ENCODE measurements around the gene HES1.

The HES1 gene

GRCh38 chr3:194163697-194164096 lies 27.7 kb downstream of the HES1 start:
- peak overlapping the region in 2 of 3 experiments; percentile 1 to 28 for H3K4me3 Mint-ChIP-seq
- H3K4me1 Mint-ChIP-seq = peaks cover 65% of the 10 kb centered on the region
- H3K36me3 Mint-ChIP-seq (ENCODE audit: low read depth) = no peaks in the 10 kb centered on the region
- H3K27me3 Mint-ChIP-seq (ENCODE audit: low read depth) = peaks cover 28% of the 10 kb centered on the region
- no peaks in the 10 kb centered on the region for H3K9me3 Mint-ChIP-seq
- no peak for TF ChIP-seq CTCF (IDR thresholded peaks at IDR 0.05; ENCODE audit: unreplicated experiment in 3 of 3)
- H3K27ac Mint-ChIP-seq = peak overlapping the region; percentile 3 to 91 (median 63)

GRCh38 chr3:194164861-194165260 lies 28.9 kb downstream of the HES1 start:
- H3K27ac Mint-ChIP-seq = peak overlapping the region; percentile 11 to 92 (median 88)
- H3K4me1 Mint-ChIP-seq = peaks cover 76% of the 10 kb centered on the region
- H3K27me3 Mint-ChIP-seq (ENCODE audit: low read depth) = peaks cover 33% of the 10 kb centered on the region
- no peaks in the 10 kb centered on the region for H3K36me3 Mint-ChIP-seq (ENCODE audit: low read depth)
- no peak for TF ChIP-seq CTCF (IDR thresholded peaks at IDR 0.05; ENCODE audit: unreplicated experiment in 3 of 3)
- H3K9me3 Mint-ChIP-seq = no peaks in the 10 kb centered on the region
- H3K4me3 Mint-ChIP-seq = no peak overlapping the region

- no peak for TF ChIP-seq CTCF (IDR thresholded peaks at IDR 0.05; ENCODE audit: unreplicated experiment in 3 of 3)
- H3K4me1 Mint-ChIP-seq = peaks cover 76% of the 10 kb centered on the region
- no peaks in the 10 kb centered on the region for H3K36me3 Mint-ChIP-seq (ENCODE audit: low read depth)
- peak overlapping the region; percentile 88 to 96 (median 92) for H3K27ac Mint-ChIP-seq
- no peak overlapping the region for H3K4me3 Mint-ChIP-seq
- H3K9me3 Mint-ChIP-seq = no peaks in the 10 kb centered on the region
- peaks cover 34% of the 10 kb centered on the region for H3K27me3 Mint-ChIP-seq (ENCODE audit: low read depth)
These were observed 29.5 kb downstream of the HES1 start for GRCh38 chr3:194165271-194166018.

- no peaks in the 10 kb centered on the region for H3K36me3 Mint-ChIP-seq (ENCODE audit: low read depth)
- H3K4me3 Mint-ChIP-seq = peak overlapping the region; percentile 43 to 66 (median 60)
- no peaks in the 10 kb centered on the region for H3K9me3 Mint-ChIP-seq
- peaks cover 27% of the 10 kb centered on the region for H3K27me3 Mint-ChIP-seq (ENCODE audit: low read depth)
- H3K27ac Mint-ChIP-seq = peak overlapping the region; percentile 88 to 96 (median 92)
- H3K4me1 Mint-ChIP-seq = peaks cover 61% of the 10 kb centered on the region
- no peak for TF ChIP-seq CTCF (IDR thresholded peaks at IDR 0.05; ENCODE audit: unreplicated experiment in 3 of 3)
These were observed 30.9 kb downstream of the HES1 start for GRCh38 chr3:194166682-194167479.

GRCh38 chr3:194167480-194168282 lies 31.7 kb downstream of the HES1 start:
- no peaks in the 10 kb centered on the region for H3K36me3 Mint-ChIP-seq (ENCODE audit: low read depth)
- peak overlapping the region; percentile 17 to 37 (median 29) for H3K4me3 Mint-ChIP-seq
- TF ChIP-seq CTCF (IDR thresholded peaks at IDR 0.05; ENCODE audit: unreplicated experiment in 3 of 3) = no peak
- peak overlapping the region; percentile 88 to 96 (median 92) for H3K27ac Mint-ChIP-seq
- no peaks in the 10 kb centered on the region for H3K9me3 Mint-ChIP-seq
- peaks cover 27% of the 10 kb centered on the region for H3K27me3 Mint-ChIP-seq (ENCODE audit: low read depth)
- H3K4me1 Mint-ChIP-seq = peaks cover 58% of the 10 kb centered on the region

Measured in nephron (organoid).